ENCODE measurements around the gene PRAMEF33.
"Not testable (repeated sequence)": the region's sequence is repeated elsewhere in the genome, so short reads cannot be mapped to it uniquely, and the experiment has no call there.

Gene PRAMEF33, protein sequence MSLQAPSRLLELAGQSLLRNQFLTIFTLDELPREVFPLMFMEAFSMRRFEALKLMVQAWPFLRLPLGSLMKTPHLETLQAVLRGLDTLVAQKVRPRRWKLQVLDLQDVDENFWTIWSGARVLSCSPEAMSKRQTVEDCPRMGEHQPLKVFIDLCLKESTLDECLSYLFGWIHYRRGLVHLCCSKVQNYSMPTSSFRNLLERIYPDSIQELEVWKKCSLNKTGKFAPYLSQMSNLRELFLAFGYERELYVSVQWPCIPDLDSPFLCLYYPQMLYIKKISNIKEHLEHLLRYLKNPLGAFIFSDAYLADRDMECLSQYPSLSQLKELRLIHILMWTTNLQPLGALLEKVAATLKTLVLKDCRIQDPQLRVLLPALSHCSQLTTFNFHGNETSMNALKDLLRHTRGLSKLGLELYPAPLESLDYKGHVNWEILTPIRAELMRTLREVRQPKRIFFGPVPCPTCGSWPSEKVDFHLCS

DNA sequence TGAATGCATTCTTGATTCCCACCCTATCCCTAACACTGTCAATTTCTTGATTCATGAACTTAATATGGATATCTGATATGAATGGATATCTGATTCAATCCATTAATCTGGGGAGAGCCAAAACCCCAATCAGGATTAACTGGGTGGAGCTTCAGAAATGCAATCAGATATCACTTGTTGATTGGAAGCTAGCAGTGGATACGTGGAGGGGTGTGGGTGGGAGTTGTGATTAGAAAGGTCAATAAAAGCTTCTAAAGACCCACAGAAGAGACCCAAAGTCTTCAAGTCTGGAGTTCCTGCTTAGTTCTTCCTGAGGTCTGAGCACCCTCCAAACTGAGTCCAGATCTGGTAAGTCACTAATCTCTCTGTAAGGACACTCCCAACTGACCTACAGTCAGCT, at the start of gene PRAMEF33:
Gene PRAMEF33, plus strand, starts transcription at position 301 of the 400 bp plus-strand sequence. CDS start 2,416 bp downstream, outside the sequence.
- in situ Hi-C loops (cut with MboI; ENCODE audit: low sequenced_read_pairs) = not testable (repeated sequence)

DNA sequence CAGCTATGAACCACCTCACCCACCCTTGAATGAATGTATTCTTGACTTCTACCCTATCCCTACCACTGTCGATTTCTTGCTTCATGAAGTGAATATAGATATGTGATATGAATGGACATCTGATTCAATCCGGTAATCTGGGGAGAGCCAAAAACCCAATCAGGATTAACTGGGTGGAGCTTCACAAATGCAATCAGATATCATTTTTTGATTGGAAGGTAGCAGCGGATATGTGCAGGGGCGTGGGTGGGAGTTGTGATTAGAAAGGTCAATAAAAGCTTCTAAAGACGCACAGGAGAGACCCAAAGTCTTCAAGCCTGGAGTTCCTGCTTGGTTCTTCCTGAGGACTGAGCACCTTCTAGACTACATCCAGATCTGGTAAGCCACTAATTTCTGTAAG, 49.4 kb upstream of the PRAMEF33 start, which contains the start of gene PRAMEF5:
Gene PRAMEF5, plus strand, starts transcription at position 301 of the 400 bp plus-strand sequence. CDS start 5,071 bp downstream, outside the sequence.
- in situ Hi-C loops (cut with MboI; ENCODE audit: low sequenced_read_pairs) = not testable (repeated sequence)

DNA sequence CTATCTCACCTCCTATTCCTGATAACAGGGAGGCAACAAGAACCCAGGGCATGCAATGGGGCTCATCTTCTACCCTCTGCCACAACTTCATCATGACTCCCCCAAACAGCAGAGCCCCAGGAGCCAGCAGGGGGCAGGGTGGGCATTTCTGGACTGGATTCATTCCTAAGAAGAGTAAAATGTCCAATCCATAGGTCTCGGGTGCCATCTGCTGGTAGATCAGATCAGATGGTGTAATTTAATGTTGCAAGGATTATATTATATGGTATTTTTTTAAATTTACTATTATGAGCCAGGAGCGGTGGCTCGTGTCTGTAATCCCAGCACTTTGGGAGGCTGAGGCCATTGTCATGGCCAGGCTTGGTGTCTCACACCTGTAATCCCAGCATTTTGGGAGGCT, 38.2 kb upstream of the PRAMEF33 start:
- in situ Hi-C loops (cut with MboI; ENCODE audit: low sequenced_read_pairs) = not testable (repeated sequence)

DNA sequence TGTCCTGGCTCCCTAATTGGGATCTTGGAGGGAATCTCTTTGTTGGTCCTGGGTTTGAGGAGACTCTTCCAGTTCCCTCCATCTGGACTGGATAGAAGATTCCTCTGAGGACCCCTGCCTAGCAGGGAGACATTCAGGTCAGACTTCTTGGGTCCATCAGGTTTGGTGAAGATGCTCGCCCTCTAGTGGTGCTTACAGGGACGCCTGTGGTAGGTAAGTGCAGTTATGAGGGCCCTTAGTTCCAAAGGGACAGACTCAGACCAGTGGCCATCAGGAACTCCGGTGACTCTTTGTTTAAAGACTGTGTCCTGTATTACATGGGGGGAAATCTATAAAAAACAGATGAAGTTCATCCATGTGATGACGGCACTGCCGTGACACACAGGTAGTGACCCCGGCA, 26.3 kb upstream of the PRAMEF33 start:
- in situ Hi-C loops (cut with MboI; ENCODE audit: low sequenced_read_pairs) = not testable (repeated sequence)

DNA sequence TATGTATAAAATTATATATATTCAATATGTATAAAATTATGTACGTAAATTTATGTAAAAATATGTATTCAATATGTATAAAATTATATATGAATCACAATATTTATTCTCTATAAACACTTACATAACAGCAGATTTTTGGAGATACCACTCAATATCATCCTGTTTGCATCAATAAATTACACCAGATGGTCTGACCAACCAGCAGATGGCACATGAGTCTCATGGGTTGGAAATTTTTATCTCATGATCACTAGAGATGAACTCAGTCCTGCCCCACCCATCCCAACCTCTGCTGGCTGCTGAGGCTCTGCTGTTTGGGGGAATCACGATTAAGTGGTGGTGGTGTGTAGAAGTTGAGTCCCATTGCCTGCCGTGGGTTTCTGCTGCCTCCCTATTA, 23.7 kb upstream of the PRAMEF33 start:
- in situ Hi-C loops (cut with MboI; ENCODE audit: low sequenced_read_pairs) = not testable (repeated sequence)

DNA sequence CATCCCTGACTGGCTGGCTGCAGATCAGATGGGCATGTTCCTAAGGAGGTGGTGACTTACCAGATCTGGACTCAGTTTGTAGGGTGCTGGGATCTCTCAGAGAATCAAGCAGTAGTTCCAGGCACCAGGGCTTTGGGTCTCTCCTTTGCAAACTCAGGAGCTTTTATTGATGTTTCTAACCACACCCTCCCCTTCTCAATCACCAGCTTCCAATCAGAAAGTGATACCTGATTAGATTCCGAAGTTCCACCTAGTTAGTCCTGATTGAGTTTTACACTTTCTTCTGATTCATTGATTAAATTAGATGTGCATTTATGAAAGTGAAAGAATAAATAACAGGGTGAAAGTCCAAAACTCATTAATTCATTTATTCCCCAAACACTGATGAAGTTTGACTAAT, 18.3 kb upstream of the PRAMEF33 start, which contains the start of gene PRAMEF8:
Gene PRAMEF8, minus strand, starts transcription at position 101 of the 400 bp plus-strand sequence. CDS start 1,046 bp downstream, outside the sequence.
- in situ Hi-C loops (cut with MboI; ENCODE audit: low sequenced_read_pairs) = not testable (repeated sequence)

DNA sequence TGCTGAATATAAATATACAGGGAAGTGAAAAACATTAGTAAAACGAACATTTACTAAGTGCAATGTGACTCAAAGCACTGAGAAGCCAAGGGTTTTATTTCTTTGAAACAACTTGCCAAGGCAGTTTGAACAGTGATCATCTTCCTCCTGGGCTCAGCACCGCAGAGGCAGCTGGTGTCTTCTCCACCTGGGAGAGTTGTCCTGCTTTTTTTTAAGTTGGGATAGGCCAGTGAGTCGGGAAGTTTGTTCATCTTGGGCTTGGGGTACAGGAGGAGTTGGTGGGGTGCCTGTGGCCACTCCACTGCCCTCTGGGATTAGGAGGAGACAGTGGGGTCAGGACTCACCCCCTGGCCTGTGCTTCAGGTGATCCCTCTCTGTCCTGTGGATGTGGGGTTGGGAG, 14.3 kb upstream of the PRAMEF33 start:
- in situ Hi-C loops (cut with MboI; ENCODE audit: low sequenced_read_pairs) = not testable (repeated sequence)

DNA sequence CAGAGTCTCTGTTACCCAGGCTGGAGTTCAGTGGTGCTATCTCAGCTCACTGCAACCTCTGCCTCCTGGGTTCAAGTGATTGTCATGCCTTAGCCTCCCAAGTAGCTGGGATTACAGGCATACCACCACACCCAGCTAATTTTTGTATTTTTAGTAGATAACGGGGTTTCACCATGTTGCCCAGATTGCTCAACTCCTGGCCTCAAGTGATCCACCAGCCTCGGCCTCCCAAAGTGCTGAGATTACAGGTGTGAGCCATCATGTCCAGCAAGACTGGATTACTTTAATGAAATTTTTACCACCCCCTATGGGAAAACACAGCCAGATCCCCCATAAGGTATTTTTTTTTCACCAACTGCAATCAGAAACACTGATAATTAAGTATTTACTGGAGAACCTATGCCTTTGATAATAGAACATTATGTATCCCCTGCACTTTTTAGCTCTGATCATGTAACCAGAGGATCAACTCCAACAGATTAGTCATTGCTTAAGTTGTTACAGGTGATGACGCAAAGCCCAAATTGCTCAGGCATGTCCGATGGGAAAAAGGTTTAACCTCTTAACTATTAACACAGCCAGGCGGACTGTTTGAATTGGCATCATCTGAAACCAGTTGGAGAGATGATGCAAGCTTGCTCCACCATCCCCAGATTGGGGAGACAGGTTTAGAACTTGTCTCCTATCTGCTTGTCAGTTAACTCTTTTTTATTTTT, 6.0 kb upstream of the PRAMEF33 start:
- in situ Hi-C loops (cut with MboI; ENCODE audit: low sequenced_read_pairs) = not testable (repeated sequence)

DNA sequence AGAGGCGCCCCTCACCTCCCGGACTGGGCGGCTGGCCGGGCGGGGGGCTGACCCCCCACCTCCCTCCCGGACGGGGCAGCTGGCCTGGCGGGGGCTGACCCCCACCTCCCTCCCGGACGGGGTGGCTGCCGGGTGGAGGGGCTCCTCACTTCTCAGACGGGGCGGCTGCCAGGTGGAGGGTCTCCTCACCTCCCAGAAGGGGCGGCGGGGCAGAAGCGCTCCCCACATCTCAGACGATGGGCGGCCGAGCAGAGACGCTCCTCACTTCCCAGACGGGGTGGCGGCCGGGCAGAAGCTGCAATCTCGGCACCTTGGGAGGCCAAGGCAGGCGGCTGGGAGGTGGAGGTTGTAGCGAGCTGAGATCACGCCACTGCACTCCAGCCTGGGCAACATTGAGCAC, 4.6 kb upstream of the PRAMEF33 start:
- in situ Hi-C loops (cut with MboI; ENCODE audit: low sequenced_read_pairs) = not testable (repeated sequence)

DNA sequence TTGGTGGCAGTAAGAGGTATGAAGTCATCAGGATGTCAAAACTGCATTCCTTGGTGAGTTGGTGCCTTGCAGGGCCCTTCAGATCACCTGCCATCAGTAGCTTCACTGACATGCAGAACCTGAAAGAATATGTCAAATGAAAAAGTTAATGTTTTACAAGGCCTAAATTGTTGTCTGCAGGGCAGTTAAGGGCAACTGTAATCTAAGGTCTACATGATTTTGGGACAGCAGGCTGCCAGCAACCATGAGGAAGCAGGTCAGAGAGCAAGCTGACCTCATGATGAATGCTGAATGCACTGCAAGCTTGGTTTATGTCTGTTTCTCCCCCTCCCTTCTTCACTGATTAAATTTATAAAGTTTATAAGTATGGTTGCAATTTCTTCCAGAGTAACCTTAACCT, 1.1 kb upstream of the PRAMEF33 start:
- in situ Hi-C loops (cut with MboI; ENCODE audit: low sequenced_read_pairs) = not testable (repeated sequence)

DNA sequence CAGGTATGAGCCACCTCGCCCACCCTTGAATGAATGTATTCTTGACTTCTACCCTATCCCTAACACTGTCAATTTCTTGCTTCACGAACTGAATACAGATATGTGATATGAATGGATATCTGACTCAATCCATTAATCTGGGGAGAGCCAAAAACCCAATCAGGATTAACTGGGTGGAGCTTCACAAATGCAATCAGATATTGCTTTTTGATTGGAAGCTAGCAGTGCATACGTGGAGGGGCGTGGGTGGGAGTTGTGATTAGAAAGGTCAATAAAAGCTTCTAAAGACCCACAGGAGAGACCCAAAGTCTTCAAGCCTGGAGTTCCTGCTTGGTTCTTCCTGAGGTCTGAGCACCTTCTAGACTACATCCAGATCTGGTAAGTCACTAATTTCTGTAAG, 11.9 kb downstream of the PRAMEF33 start, which contains the start of gene PRAMEF15:
Gene PRAMEF15, plus strand, starts transcription at position 301 of the 400 bp plus-strand sequence. CDS start 2,827 bp downstream, outside the sequence.
- in situ Hi-C loops (cut with MboI; ENCODE audit: low sequenced_read_pairs) = not testable (repeated sequence)

DNA sequence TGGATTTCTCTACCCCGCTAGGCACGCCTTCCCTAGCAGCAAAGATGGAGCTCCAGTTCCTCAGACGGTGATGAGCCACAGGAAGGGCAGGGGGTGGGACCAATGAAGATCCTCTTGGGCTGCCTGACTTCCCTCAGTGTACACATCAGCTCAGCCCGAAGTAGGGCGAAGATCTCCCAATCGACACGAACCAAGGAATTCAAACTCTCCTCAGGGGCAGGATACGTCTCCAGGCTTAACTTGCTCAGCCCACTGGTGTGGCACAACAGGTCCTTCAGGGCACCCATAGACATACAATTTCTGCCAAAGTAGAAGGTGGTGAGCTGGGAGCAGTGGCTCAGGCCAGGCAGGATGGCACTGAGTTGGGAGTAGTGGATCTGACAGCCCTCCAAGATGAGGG, 39.2 kb downstream of the PRAMEF33 start:
- in situ Hi-C loops (cut with MboI; ENCODE audit: low sequenced_read_pairs) = not testable (repeated sequence)

DNA sequence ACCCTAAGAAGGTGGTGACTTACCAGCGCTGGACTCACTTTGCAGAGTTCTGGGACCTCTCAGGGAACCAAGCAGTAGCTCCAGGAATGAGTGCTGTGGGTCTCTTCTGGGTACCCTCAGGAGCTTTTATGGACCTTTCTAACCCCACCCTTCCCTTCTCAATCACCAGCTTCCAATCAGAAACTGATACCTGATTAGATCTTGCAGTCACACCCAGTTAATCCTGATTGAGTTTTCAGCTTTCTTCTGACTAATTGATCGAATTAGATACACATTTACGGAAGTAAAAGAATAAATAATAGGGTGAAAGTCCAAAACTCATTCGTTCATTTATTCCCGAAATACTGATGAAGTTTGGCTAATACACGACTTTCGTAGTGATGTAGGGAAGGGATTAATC, 43.7 kb downstream of the PRAMEF33 start, which contains the start of gene PRAMEF14:
Gene PRAMEF14, minus strand, starts transcription at position 101 of the 400 bp plus-strand sequence. CDS start 1,820 bp downstream, outside the sequence.
- in situ Hi-C loops (cut with MboI; ENCODE audit: low sequenced_read_pairs) = not testable (repeated sequence)

DNA sequence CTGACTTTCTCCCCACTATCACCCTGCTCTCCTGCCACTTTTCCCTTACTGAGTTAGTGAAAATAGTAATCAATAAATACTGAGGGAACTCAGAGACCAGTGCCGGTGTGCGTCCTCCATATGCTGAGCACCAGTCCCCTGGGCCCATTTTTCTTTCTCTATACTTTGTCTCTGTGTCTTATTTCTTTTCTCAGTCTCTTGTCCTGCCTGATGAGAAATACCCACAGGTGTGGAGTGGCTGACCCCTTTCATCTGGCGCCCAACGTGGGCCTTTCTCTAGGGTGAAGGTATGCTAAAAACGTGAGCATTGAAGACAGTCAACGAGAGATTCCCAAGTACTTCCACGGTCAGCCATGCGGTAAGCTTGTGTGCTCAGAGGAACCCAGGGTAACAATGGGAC, 50.1 kb downstream of the PRAMEF33 start:
- in situ Hi-C loops (cut with MboI; ENCODE audit: low sequenced_read_pairs) = not testable (repeated sequence)

DNA sequence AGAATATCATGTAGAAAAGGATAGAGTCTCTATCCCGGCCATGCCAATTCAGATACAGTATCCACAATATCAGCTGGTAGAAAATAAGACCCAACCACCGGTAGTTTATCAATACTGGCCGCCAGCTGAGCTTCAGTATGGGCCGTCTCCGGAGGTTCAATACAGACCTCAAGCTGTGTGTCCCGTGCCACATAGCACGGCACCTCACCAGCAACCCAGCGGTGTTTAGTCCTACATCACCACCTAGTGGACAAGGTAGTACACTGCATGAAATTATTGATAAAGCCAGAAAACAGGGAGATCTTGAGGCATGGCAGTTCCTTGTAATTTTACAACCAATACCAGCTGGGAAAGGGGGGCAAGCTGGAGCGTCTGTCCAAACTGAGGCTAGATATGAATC, 51.1 kb downstream of the PRAMEF33 start:
- in situ Hi-C loops (cut with MboI; ENCODE audit: low sequenced_read_pairs) = not testable (repeated sequence)

DNA sequence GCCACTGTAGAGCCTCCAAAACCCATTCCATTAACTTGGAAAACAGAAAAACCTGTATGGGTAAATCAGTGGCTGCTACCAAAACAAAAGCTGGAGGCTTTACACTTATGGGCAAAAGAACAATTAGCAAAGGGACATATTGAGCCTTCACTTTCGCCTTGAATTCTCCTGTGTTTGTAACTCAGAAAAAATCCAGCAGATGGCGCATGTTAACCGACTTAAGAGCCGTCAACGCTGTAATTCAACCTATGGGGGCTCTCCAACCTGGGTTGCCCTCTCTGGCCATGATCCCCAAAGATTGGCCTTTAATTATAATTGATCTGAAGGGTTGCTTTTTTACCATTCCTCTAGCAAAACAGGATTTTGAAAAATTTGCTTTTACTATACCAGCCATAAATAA, 53.4 kb downstream of the PRAMEF33 start:
- in situ Hi-C loops (cut with MboI; ENCODE audit: low sequenced_read_pairs) = not testable (repeated sequence)
